ENCODE data around the gene DYNC1I1. TPM values are rescaled to one million over a fixed set of nuclear protein-coding genes. Genes with fewer than 3 reads are reported as not detected.

The DYNC1I1 gene
- total and polyA plus RNA-seq, 2 of the 13 experiments (the other 11 are each of a cell fraction or from before 2014, with no cell fraction given), result not detected

DNA sequence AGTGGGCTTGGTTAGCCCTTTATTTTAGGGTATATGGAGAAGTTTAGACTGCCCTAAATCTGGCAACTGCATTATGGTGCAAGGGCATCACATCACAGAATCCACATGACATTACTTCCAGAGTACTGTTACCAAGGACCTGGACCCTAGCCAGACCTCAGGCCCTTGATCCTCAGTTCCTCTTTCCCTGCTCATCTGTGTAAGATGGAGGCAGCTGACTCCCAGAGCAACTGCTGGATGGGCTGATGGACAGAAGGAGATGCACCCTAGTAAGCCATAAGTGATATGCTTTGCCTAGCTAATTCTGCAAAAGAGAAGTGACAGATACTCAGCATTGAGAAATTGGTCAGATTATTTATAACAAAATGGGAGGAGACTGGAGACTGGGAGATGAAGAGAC, 131.7 kb downstream of the DYNC1I1 start:
- BruUV-seq (replicated peaks), result no TSS peak
- Histone ChIP-seq H3K4me1 (ENCODE audit: insufficient read depth, low read length) (no peaks in the 10 kb centered on the region), H3K79me2 (ENCODE audit: insufficient read depth, low read length) (no peaks in the 10 kb centered on the region), H3K27ac (ENCODE audit: extremely low read length, insufficient read depth, low read length) (no peak overlapping the region), H3K4me2 (ENCODE audit: low read depth, low read length) (no peak overlapping the region), H4K20me1 (ENCODE audit: insufficient read depth, low read length) (no peaks in the 10 kb centered on the region), H3K9me3 (ENCODE audit: low read length) (no peaks in the 10 kb centered on the region), H3K4me3 (replicated peaks in 1 of 3; ENCODE audit: insufficient read depth in 1 of 3, low read depth in 2 of 3, low read length in 3 of 3) (no peak overlapping the region), H2AFZ (ENCODE audit: low read length) (no peak overlapping the region), H3K36me3 (replicated peaks in 1 of 2; ENCODE audit: control insufficient read depth in 1 of 2, insufficient read depth in 2 of 2, low read length in 2 of 2) (no peaks in the 10 kb centered on the region), H3K27me3 (ENCODE audit: control insufficient read depth in 1 of 2, insufficient read depth in 2 of 2, low read length in 2 of 2) (peaks cover 0 to 5% of the 10 kb centered on the region in 2 experiments; a peak in 1 of 5 replicates), H3K9ac (ENCODE audit: insufficient read depth, low read depth, low read length) (no peak overlapping the region)
- CTCF ChIA-PET (ENCODE audit: low intra/inter-chr PET ratio, low total read pairs), result no interaction called here
- intact Hi-C loops (cut with micrococcal nuclease; ENCODE audit: unreplicated experiment), result no loop called here
- DNase-seq (ENCODE audit: low spot score), result no peak
- FAIRE-seq, result no peak
- POLR2A ChIA-PET, result no interaction called here
- in situ Hi-C loops (cut with HindIII; ENCODE audit: extremely low pct_ligation_motif_present, low pct_unique_long_range_greater_than_20kb), result loop anchor here (25.0 kb wide), 3 partner anchors 858 to 1933 kb away; no protein-coding TSS in a partner anchor
- TF ChIP-seq ZNF788 (CRISPR knock-in tag; IDR thresholded peaks at IDR 0.05; ENCODE audit: borderline replicate concordance) (no peak), ZNF44 (CRISPR knock-in tag; IDR thresholded peaks at IDR 0.05) (no peak), ERF (CRISPR knock-in tag; IDR thresholded peaks at IDR 0.05) (no peak), TBX3 (IDR thresholded peaks at IDR 0.05; ENCODE audit: borderline replicate concordance) (no peak)
- ATAC-seq, result no peak

DNA sequence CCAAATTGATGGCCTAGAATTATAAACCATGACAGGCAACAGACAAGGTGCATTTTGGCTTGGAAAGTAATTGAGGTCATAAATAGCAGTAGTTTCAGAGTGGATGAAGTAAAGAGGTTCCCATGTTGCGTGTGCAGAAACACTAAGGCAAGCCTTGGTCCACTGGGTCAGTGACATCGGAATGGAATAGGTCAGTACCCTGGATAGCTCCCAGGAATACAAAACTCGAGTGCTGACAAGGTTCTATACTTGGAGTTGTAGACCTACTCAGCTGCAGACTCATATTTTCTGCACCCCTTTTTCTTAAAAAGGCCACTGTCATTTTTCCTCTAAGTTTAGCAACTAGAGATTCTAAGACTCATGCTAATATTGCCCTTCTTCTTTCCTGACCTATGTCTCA, 132.8 kb downstream of the DYNC1I1 start:
- intact Hi-C loops (cut with micrococcal nuclease; ENCODE audit: unreplicated experiment), result no loop called here
- H3K9me3 ChIP-seq (ENCODE audit: low read length), result no peaks in the 10 kb centered on the region
- POLR2A ChIA-PET, result no interaction called here
- H3K4me3 ChIP-seq (replicated peaks in 1 of 3; ENCODE audit: insufficient read depth in 1 of 3, low read depth in 2 of 3, low read length in 3 of 3), result no peak overlapping the region
- DNase-seq (ENCODE audit: low spot score) (no peak), ATAC-seq (no peak), FAIRE-seq (no peak)
- no peaks in the 10 kb centered on the region for H3K79me2 ChIP-seq (ENCODE audit: insufficient read depth, low read length)
- BruUV-seq (replicated peaks), result no TSS peak
- in situ Hi-C loops (cut with HindIII; ENCODE audit: extremely low pct_ligation_motif_present, low pct_unique_long_range_greater_than_20kb), result loop anchor here (25.0 kb wide), 3 partner anchors 857 to 1932 kb away; no protein-coding TSS in a partner anchor
- CTCF ChIA-PET (ENCODE audit: low intra/inter-chr PET ratio, low total read pairs), result no interaction called here
- no peaks in the 10 kb centered on the region for H3K4me1 ChIP-seq (ENCODE audit: insufficient read depth, low read length)
- no peak overlapping the region for H2AFZ ChIP-seq (ENCODE audit: low read length)
- H3K27me3 ChIP-seq (ENCODE audit: control insufficient read depth in 1 of 2, insufficient read depth in 2 of 2, low read length in 2 of 2), result peaks cover 0 to 5% of the 10 kb centered on the region in 2 experiments; a peak in 1 of 5 replicates
- H4K20me1 ChIP-seq (ENCODE audit: insufficient read depth, low read length), result no peaks in the 10 kb centered on the region
- no peak overlapping the region for H3K9ac ChIP-seq (ENCODE audit: insufficient read depth, low read depth, low read length)
- TF ChIP-seq HDAC1 (CRISPR knock-in tag; IDR thresholded peaks at IDR 0.05) (no peak), CAMTA2 (CRISPR knock-in tag; IDR thresholded peaks at IDR 0.05; ENCODE audit: borderline replicate concordance) (no peak), NR3C1 (CRISPR knock-in tag; IDR thresholded peaks at IDR 0.05) (no peak), MIER2 (CRISPR knock-in tag; IDR thresholded peaks at IDR 0.05) (peak; percentile 94)
- TF ChIP-seq, protein P1, sequence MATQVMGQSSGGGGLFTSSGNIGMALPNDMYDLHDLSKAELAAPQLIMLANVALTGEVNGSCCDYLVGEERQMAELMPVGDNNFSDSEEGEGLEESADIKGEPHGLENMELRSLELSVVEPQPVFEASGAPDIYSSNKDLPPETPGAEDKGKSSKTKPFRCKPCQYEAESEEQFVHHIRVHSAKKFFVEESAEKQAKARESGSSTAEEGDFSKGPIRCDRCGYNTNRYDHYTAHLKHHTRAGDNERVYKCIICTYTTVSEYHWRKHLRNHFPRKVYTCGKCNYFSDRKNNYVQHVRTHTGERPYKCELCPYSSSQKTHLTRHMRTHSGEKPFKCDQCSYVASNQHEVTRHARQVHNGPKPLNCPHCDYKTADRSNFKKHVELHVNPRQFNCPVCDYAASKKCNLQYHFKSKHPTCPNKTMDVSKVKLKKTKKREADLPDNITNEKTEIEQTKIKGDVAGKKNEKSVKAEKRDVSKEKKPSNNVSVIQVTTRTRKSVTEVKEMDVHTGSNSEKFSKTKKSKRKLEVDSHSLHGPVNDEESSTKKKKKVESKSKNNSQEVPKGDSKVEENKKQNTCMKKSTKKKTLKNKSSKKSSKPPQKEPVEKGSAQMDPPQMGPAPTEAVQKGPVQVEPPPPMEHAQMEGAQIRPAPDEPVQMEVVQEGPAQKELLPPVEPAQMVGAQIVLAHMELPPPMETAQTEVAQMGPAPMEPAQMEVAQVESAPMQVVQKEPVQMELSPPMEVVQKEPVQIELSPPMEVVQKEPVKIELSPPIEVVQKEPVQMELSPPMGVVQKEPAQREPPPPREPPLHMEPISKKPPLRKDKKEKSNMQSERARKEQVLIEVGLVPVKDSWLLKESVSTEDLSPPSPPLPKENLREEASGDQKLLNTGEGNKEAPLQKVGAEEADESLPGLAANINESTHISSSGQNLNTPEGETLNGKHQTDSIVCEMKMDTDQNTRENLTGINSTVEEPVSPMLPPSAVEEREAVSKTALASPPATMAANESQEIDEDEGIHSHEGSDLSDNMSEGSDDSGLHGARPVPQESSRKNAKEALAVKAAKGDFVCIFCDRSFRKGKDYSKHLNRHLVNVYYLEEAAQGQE (IDR thresholded peaks at IDR 0.05; ENCODE audit: borderline replicate concordance in 1 of 2, low read depth in 1 of 2, low read length in 2 of 2), result peak; percentile 60 to 95
- TF ChIP-seq, protein P2, sequence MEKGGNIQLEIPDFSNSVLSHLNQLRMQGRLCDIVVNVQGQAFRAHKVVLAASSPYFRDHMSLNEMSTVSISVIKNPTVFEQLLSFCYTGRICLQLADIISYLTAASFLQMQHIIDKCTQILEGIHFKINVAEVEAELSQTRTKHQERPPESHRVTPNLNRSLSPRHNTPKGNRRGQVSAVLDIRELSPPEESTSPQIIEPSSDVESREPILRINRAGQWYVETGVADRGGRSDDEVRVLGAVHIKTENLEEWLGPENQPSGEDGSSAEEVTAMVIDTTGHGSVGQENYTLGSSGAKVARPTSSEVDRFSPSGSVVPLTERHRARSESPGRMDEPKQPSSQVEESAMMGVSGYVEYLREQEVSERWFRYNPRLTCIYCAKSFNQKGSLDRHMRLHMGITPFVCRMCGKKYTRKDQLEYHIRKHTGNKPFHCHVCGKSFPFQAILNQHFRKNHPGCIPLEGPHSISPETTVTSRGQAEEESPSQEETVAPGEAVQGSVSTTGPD (CRISPR knock-in tag; IDR thresholded peaks at IDR 0.05), result no peak
- no peak overlapping the region for H3K4me2 ChIP-seq (ENCODE audit: low read depth, low read length)
- 19% methylated on average over 3 of the region's 3 CpGs for WGBS (ENCODE audit: low lambda C conversion rate)
- no peak overlapping the region for H3K27ac ChIP-seq (ENCODE audit: extremely low read length, insufficient read depth, low read length)
- H3K36me3 ChIP-seq (replicated peaks in 1 of 2; ENCODE audit: control insufficient read depth in 1 of 2, insufficient read depth in 2 of 2, low read length in 2 of 2), result no peaks in the 10 kb centered on the region

Measured in HepG2 (cell line).